HG02943 (cell line): ENCODE measurements around the gene SLC25A33.
"Not testable (repeated sequence)": the region's sequence is repeated elsewhere in the genome, so short reads cannot be mapped to it uniquely, and the experiment has no call there.

Experiments
- ATAC-seq: cut with Tn5 transposase; IDR thresholded peaks from one replicate; pipeline ENCODE4 v1.9.1; 2021; ENCODE audit warnings: mild to moderate bottlenecking, low read depth, moderate library complexity; ENCODE audit not compliant: unreplicated experiment

SLC25A33 gene

DNA sequence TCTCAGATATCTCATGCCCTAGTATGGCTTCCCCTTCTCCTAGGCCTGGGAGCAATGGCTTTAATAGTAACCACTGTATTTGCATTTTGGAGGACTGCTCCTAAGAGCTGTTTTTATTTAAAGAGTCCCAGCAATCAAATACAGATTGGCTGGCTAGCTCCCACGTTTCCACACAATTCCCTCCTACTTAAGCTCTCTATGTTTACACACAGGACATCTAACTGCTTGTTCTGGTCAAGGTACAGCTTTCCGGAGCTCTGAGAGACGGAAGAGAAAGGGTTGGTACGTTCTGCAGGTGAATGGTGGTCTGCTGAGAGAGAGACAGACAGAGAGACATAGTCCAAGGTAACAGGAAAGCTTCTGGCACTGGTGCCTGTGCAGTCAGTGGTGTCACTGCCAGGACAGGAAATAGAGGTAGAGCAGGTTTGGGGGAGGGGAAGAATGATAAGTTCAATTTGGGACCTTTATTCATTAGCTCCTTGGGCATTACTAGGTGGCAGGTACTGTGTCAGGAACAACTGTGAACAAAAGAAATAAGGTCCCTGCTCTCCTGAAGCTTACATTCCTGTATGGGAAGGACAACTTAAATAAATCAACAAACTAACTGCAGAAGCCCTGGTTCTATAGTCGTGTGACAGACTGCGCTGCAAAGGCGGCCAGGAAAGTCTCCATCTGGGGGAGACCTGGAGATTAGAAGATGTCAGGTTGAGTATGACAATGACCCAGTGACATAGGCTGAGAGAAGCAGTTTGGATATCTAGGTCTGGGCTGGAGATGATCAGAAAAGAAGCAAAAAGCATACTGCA, 1.2 kb upstream of the SLC25A33 start:
- ATAC-seq: no peak

GRCh38 chr1:9538669-9539164, 548 bp upstream of the SLC25A33 start:
- ATAC-seq: no peak

- peak; percentile 29 for ATAC-seq
Measured at GRCh38 chr1:9539829-9540550, 725 bp downstream of the SLC25A33 start.

DNA sequence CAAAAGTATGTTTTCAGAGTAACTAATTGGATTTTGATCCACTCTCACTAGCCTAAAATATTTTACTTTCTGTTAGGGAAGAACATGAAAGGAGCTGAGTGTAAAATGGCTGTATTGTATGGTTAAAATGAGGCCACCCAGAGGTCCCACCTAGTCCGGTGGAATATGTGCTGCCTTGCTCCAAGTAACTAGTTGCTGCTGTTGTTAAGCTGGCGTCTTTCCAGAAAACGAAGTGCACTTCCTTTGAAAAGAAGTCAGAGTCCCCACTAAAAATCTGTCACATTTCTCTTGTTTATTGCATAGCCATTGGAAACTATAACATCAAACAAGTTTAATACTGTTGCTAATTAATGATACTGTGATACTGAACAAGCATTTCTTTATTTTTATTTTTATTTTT, 3.2 kb downstream of the SLC25A33 start:
- ATAC-seq: no peak

- no peak for ATAC-seq
Measured at GRCh38 chr1:9544926-9545325, 5.7 kb downstream of the SLC25A33 start.

DNA sequence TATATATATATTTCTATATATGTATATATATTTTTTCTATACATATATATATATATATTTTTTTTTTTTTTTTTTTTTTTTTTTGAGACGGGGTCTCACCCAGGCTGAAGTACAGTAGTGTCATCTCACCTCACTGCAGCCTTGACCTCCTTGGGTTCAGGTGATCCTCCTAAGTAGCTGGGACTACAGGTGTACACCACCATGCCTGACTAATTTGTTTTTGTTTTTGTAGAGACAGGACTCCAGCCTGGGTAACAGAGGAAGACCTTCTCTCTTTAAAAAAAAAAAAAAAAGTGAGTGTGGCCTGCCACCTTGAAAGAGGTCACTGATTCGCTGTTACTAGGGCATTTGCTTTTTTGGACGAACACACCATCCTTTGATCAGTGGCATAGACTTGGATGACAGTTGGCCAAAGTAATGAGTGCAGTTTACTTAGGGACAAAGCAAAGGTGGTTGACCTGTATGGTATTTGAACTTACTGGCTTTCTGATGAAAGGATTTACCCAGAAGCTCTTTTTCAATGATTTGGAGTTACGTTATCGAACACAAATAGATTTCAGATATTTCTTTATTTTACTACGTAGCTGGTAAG, 10.8 kb downstream of the SLC25A33 start:
- no peak for ATAC-seq

- no peak for ATAC-seq
Measured at GRCh38 chr1:9551984-9552383, 12.7 kb downstream of the SLC25A33 start.

DNA sequence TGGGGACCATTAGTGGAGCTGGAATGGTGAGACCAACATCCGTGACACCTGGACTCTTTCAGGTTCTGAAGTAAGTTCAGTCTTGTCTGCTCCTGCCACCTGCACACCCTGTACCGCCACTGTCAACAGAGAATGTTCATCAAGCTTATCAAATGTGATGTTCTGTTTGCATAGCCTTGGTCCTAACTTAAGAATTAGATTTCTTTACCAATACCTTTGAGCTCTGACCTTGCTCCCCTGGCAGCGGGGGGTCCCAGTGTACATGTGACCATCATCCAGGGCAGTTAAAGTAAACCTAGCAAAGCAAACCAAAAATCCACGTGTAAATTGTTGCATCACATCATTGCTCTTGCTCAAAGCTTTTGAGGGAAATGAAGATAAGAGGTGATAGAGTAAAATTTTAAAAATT, 14.5 kb downstream of the SLC25A33 start:
- no peak for ATAC-seq

- ATAC-seq: no peak
Measured at GRCh38 chr1:9555942-9556341, 16.7 kb downstream of the SLC25A33 start.

- ATAC-seq: no peak
Measured at GRCh38 chr1:9557624-9558023, 18.4 kb downstream of the SLC25A33 start.

DNA sequence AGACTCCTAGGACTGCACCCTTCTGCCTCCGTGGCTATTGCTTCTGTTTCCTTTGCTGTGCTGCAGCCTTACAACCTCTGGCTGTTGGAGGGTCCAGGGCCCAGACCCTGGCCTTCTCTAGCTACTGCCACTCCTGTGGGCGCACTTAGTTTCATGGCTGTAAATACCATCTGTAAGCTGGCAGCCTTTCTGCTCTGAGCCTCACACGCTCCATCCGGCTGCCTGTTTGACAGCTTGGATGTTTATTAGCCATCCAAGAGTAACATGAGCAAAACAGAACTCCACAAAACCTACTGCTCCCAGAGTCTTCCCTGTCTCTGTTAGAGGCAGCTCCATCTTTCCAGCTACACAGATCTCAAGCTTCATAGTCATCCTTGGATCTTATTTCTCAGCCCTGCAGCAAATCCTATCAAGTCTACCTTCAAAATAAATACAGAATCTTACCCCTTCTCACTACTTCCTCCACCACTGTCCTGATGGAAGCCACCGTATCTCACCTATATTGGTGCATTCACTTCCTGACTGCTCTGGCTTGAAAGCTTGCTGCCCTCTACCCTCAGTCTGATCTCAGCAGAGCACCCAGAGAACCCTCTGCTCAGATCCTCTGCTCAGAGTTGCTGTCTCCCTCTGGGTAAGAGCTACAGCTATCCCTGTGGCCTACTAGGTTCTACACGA, 19.1 kb downstream of the SLC25A33 start:
- ATAC-seq: no peak

DNA sequence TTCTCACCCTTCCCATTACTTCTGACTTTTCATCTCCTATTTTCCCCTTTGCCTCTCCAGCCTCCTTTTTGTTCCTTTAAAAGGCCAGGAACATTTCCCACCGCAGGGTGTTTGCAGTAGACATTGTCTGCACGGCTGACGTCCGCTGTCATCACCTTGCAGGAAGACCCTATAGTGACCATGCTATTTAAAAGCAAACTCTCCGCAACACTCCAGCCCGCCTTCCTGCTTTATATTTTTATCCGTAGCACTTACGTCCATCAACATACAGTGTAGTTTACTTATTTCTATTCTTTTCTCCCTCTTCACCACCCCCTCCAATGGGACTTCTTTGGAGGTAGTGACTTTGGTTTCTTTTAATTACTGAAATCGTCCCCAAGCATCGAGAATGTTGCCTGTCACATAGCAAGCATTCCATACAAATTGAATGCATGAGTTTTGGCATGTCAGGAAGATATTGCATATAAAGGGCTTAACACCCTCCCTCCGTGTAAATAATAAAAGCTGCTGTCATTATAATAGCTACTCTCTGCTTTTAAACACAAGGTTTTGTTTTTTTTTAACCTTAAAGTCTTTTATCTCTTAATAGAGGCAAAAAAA, 19.8 kb downstream of the SLC25A33 start:
- ATAC-seq: no peak

DNA sequence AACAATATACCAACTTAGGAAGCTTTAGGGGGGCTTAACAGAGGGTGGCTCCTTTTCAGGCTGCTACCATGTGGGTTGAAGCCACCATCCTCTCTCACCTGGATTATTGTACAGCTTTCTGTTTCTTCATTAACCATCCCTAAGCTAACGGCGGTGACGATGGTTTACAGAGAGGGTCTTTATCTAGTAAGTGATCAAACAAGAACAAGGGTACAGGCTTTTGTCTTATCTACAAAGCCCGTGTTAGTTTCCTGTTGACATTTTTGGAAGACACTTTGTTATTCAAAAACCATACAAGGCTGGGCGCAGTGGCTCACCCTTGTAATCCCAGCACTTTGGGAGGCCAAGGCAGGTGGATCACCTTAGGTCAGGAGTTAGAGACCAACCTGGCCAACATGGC, 20.4 kb downstream of the SLC25A33 start:
- ATAC-seq: no peak

DNA sequence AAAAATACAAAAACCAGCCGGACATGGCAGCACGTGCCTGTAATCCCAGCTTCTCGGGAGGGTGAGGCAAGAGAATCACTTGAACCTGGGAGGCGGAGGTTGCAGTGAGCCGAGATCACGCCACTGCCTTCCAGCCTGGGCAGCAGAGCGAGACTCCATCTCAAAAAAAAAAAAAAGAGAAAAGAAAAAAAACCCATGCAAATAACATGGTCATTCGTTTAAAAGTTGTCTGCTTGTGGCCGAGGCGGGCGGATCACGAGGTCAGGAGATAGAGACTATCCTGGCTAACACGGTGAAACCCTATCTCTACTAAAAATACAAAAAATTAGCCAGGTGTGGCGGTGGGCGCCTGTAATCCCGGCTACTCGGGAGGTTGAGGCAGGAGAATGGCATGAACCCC, 20.8 kb downstream of the SLC25A33 start:
- not testable (repeated sequence) for ATAC-seq

DNA sequence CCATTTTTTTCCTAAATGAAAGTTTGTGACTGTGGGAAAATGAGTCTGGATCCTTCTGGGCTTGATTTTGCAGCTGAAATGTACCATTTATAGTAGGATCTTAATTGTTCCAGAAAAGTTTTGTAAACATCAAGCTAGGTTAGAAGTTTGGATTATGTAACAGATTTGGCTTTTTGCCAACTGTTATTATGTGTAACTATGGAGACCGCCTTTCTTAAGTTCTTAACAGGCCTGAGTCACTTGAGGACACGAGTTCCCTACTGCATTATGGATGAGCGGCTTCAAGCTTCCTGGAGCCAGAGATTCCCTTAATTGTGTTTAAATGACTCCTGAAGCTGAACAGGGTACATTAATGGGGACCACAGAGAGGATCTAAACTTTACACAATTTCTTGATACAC, 22.2 kb downstream of the SLC25A33 start:
- no peak for ATAC-seq

DNA sequence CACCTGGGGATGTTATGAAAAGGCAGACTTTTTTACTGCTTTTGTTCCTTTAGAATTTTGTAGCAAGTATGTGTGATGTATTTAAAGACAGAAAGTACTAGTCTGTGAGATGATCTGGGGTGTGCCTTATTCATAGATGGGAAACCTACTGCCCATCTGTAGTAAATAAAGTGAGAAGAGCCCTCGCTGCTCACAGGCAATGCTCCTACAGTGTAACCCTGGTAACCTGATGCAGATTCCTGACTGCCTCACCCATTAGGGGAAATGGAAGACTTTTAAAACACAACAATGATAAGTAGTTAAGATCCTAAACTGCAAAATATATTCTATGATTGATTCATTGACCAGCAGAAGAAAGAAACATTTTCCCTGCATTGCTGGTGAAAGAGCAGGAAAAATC, 30.0 kb downstream of the SLC25A33 start:
- no peak for ATAC-seq

- ATAC-seq: not testable (repeated sequence)
Measured at GRCh38 chr1:9570886-9571529, 31.7 kb downstream of the SLC25A33 start.

- no peak for ATAC-seq
Measured at GRCh38 chr1:9573723-9574122, 34.5 kb downstream of the SLC25A33 start.

GRCh38 chr1:9575486-9575885, 36.2 kb downstream of the SLC25A33 start:
- no peak for ATAC-seq

GRCh38 chr1:9576903-9577302, 37.6 kb downstream of the SLC25A33 start:
- no peak for ATAC-seq
